Osteoblast (primary cell): ENCODE measurements around the gene GNG12. TPM values are rescaled to one million over a fixed set of nuclear protein-coding genes. Genes with fewer than 3 reads are reported as not detected.

Experiments
- DNase-seq: peaks from one replicate; pipeline ENCODE4 v3.0.0; 2011; ENCODE audit warnings: low spot score, mixed read lengths; ENCODE audit not compliant: insufficient read length; ENCODE audit errors: missing footprints
- H2AFZ ChIP-seq: 2 replicates; pipeline ENCODE4 v1.6.0; 2011; ENCODE audit warnings: mild to moderate bottlenecking, low read length
- H3K27ac ChIP-seq: 2 replicates; pipeline ENCODE4 v1.5.1; 2011; ENCODE audit warnings: mild to moderate bottlenecking, low read depth, low read length, moderate library complexity
- H3K27me3 ChIP-seq: 2 replicates; pipeline ENCODE4 v1.6.0; 2012; ENCODE audit warnings: mild to moderate bottlenecking, control low read depth, inconsistent platforms, low read length, moderate library complexity; ENCODE audit not compliant: insufficient read depth
- H3K36me3 ChIP-seq: 2 replicates; pipeline ENCODE4 v1.5.1; 2011; ENCODE audit warnings: mild to moderate bottlenecking, low read length, control low read depth, moderate library complexity; ENCODE audit not compliant: insufficient read depth
- H3K4me1 ChIP-seq: 2 replicates; pipeline ENCODE4 v1.5.1; 2011; ENCODE audit warnings: mild to moderate bottlenecking, low read length, control low read depth, moderate library complexity; ENCODE audit not compliant: insufficient read depth
- H3K4me2 ChIP-seq: 2 replicates; pipeline ENCODE4 v1.6.0; 2011; ENCODE audit warnings: mild to moderate bottlenecking, low read length; ENCODE audit not compliant: insufficient read depth
- H3K4me3 ChIP-seq: fragments of 200-600 bp; sonication (generic); 3 replicates; pipeline ENCODE4 v1.5.1; 2012; ENCODE audit warnings: mild to moderate bottlenecking, low read length, inconsistent platforms; ENCODE audit not compliant: insufficient read depth
- H3K79me2 ChIP-seq: 2 replicates; pipeline ENCODE4 v1.6.0; 2012; ENCODE audit warnings: mild to moderate bottlenecking, low read length, control low read depth, inconsistent platforms; ENCODE audit not compliant: insufficient read depth
- H3K9me3 ChIP-seq: 2 replicates; pipeline ENCODE4 v1.5.1; 2011; ENCODE audit warnings: low read depth, low read length, control low read depth
- H4K20me1 ChIP-seq: 2 replicates; pipeline ENCODE4 v1.6.0; 2012; ENCODE audit warnings: mild to moderate bottlenecking, low read length, control low read depth; ENCODE audit not compliant: insufficient read depth
- CTCF ChIP-seq: IDR thresholded peaks from 2 replicates; pipeline ENCODE4 v1.5.1; 2011; ENCODE audit warnings: mild to moderate bottlenecking, low read depth, low read length, moderate library complexity; ENCODE audit errors: extremely low read depth
- total RNA-seq: library from RNA; depleted of rRNA; stranded (reverse); fragments of >200 nt; gene quantifications from 2 replicates; pipeline ENCODE4 v1.2.3, GENCODE V29; 2012

GNG12 gene
- total RNA-seq, 1 donor: 219 TPM

GRCh38 chr1:67862685-67863084 is 29.4 kb upstream of the GNG12 start:
- TF ChIP-seq CTCF: no peak
- Histone ChIP-seq H3K4me1 (no peaks in the 10 kb centered on the region), H3K79me2 (no peaks in the 10 kb centered on the region), H4K20me1 (no peaks in the 10 kb centered on the region), H3K4me3 (no peak overlapping the region), H3K27ac (no peak overlapping the region), H3K36me3 (no peaks in the 10 kb centered on the region), H2AFZ (no peak overlapping the region), H3K4me2 (no peak overlapping the region), H3K27me3 (no peaks in the 10 kb centered on the region), H3K9me3 (no peaks in the 10 kb centered on the region)
- no peak for DNase-seq

- Histone ChIP-seq H3K9me3 (no peaks in the 10 kb centered on the region), H3K36me3 (no peaks in the 10 kb centered on the region), H3K27ac (no peak overlapping the region), H3K27me3 (no peaks in the 10 kb centered on the region), H3K79me2 (no peaks in the 10 kb centered on the region), H3K4me2 (no peak overlapping the region), H2AFZ (peak overlapping the region; percentile 50), H3K4me1 (no peaks in the 10 kb centered on the region), H4K20me1 (no peaks in the 10 kb centered on the region), H3K4me3 (no peak overlapping the region)
- no peak for TF ChIP-seq CTCF
- no peak for DNase-seq
These were observed 28.7 kb upstream of the GNG12 start for GRCh38 chr1:67861856-67862516.

GRCh38 chr1:67860776-67861175 is 27.5 kb upstream of the GNG12 start:
- no peak overlapping the region for H2AFZ ChIP-seq
- H3K27ac ChIP-seq: no peak overlapping the region
- TF ChIP-seq CTCF: no peak
- H4K20me1 ChIP-seq: no peaks in the 10 kb centered on the region
- H3K4me3 ChIP-seq: no peak overlapping the region
- no peaks in the 10 kb centered on the region for H3K9me3 ChIP-seq
- no peaks in the 10 kb centered on the region for H3K79me2 ChIP-seq
- no peaks in the 10 kb centered on the region for H3K36me3 ChIP-seq
- no peak overlapping the region for H3K4me2 ChIP-seq
- no peaks in the 10 kb centered on the region for H3K27me3 ChIP-seq
- H3K4me1 ChIP-seq: no peaks in the 10 kb centered on the region
- DNase-seq: no peak

GRCh38 chr1:67856921-67857320 is 23.7 kb upstream of the GNG12 start:
- Histone ChIP-seq H3K27ac (no peak overlapping the region), H4K20me1 (no peaks in the 10 kb centered on the region), H3K4me2 (no peak overlapping the region), H3K9me3 (no peaks in the 10 kb centered on the region), H3K27me3 (no peaks in the 10 kb centered on the region), H3K4me1 (no peaks in the 10 kb centered on the region), H3K4me3 (no peak overlapping the region), H3K36me3 (no peaks in the 10 kb centered on the region), H2AFZ (no peak overlapping the region), H3K79me2 (no peaks in the 10 kb centered on the region)
- DNase-seq: no peak
- TF ChIP-seq CTCF: no peak
